GM12801 (cell line): ENCODE measurements around the gene CLCNKB.

Experiments used
- TF ChIP-seq, protein P1 (sequence below): IDR thresholded peaks from one replicate; pipeline ENCODE4 v1.5.1; 2011; ENCODE audit warnings: control low read depth; ENCODE audit not compliant: insufficient read length; ENCODE audit errors: extremely low read depth

The CLCNKB gene

DNA sequence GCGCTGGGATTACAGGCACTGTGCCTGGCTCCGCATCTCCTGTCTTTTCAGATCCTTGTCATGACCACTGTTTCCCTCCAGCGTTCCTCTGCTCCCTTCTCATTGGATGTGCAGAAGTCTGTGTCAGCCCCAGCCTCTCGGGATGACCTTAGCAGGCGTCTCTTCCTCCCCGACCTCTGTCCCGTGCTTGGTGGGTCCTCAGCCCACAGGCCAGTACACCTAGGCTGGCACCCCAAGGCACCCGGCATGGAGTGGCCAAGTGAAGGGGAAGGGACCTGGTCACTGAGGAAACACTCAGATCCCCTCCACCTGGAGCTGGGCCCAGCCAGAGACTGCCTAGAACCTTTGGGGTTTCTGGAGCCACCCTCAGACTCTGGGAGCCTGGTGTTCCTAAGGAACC is 2.4 kb upstream of the CLCNKB start:
- TF ChIP-seq, protein P1, sequence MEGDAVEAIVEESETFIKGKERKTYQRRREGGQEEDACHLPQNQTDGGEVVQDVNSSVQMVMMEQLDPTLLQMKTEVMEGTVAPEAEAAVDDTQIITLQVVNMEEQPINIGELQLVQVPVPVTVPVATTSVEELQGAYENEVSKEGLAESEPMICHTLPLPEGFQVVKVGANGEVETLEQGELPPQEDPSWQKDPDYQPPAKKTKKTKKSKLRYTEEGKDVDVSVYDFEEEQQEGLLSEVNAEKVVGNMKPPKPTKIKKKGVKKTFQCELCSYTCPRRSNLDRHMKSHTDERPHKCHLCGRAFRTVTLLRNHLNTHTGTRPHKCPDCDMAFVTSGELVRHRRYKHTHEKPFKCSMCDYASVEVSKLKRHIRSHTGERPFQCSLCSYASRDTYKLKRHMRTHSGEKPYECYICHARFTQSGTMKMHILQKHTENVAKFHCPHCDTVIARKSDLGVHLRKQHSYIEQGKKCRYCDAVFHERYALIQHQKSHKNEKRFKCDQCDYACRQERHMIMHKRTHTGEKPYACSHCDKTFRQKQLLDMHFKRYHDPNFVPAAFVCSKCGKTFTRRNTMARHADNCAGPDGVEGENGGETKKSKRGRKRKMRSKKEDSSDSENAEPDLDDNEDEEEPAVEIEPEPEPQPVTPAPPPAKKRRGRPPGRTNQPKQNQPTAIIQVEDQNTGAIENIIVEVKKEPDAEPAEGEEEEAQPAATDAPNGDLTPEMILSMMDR = no peak

DNA sequence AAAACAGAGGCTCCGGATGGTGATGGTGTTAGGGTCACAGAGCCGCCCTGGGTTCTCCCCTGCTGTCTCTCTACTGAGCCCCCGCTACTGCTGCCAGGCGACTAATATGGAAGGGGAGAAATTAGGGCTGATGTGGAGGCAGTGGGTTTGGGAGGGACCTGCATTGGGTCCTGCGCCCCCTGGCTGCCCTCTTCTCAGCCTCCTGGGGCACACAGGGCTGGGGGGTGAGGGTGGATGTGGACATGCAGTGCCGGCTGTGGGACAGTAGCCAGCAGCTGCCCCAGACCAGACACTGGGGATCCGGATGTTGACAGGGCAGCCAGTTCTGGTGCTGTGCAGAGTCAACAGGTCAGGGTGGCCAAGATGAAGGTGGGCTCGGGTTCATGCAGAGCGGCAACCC is 1.5 kb upstream of the CLCNKB start:
- TF ChIP-seq, protein P1 = no peak

DNA sequence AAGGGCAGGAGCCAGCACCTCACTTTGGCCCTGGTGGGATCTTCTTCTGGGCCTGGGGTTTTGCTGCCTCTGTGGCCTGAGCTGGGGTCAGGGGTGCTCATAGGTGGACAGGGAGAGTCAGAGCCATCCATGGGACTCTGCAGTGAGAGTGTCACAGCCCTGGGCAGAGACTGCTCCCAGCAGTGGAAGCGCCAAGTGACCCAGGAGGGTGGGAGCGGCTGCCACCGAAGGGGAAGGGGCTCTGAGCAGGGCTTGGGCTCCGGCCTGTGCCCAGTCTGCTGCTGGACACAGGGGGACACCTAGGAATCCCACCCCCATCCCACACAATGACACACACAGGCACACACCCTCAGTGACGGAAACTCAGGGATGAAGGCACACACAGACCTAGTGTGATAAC is 368 bp downstream of the CLCNKB start:
- TF ChIP-seq, protein P1 = no peak

GRCh38 chr1:16046842-16047241 is 3.3 kb downstream of the CLCNKB start:
- TF ChIP-seq, protein P1 = no peak

DNA sequence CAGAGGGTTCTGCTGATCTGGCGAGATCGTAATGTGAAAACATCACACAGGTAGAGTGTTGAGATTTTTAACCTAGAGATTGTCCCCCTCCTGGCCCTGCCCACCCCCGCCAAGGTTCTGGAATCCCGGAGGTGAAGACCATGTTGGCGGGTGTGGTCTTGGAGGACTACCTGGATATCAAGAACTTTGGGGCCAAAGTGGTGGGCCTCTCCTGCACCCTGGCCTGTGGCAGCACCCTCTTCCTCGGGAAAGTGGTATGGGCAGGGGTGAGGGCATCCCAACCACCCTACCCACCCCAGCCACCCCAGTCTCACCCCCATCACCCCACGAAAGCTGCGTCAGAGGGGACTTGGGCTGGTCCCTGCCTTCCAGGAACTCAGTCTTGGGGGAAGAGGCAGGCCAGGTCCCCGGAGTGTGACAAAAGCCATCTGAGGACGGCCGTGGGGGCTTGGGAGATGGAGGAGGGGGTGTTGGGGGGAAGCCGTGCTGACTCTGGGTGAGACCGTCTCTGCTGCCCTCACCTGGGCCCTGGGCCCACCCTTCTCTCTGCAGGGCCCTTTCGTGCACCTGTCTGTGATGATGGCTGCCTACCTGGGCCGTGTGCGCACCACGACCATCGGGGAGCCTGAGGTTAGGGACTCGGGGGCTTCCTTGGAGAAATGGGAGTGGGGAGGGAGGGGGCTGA is 4.4 kb downstream of the CLCNKB start:
- TF ChIP-seq, protein P1 = no peak

GRCh38 chr1:16048573-16049189 is 5.1 kb downstream of the CLCNKB start:
- TF ChIP-seq, protein P1 = no peak

DNA sequence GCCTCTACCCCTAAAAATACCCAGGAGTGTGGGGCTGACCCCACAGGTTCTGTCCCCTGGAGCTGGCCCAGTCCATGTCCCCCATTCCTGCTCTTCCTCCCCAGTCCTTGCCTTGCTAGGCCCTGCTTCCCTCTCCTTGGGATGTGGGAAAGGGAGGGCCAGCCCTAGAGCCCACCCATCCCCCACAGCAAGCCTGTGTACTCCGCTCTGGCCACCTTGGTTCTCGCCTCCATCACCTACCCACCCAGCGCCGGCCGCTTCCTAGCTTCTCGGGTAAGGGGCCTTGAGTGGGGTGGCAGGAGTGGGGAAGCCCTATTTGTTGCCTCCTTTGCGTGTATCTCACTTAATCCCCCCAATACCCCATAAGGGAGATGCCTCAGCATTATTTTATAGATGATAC is 6.7 kb downstream of the CLCNKB start:
- TF ChIP-seq, protein P1 = no peak
